IPS DF 6.9 (cell line): ENCODE data around the gene BACH2.

Source experiments
- DNase-seq: peaks from one replicate; pipeline ENCODE4 v3.0.0-alpha.2; 2013; ENCODE audit warnings: low read depth, low spot score
- H3K27ac ChIP-seq: one replicate; pipeline ENCODE4 v1.5.1; 2013; ENCODE audit warnings: low read length, control low read depth
- H3K27me3 ChIP-seq: 2 replicates; pipeline ENCODE4 v1.6.1; 2013; ENCODE audit warnings: mild to moderate bottlenecking, low read length; ENCODE audit not compliant: control insufficient read depth, insufficient read depth
- H3K36me3 ChIP-seq: 2 replicates; pipeline ENCODE4 v1.6.1; 2013; ENCODE audit warnings: low read length; ENCODE audit not compliant: control insufficient read depth, insufficient read depth
- H3K4me1 ChIP-seq: 2 replicates; pipeline ENCODE4 v1.6.1; 2013; ENCODE audit warnings: low read length; ENCODE audit not compliant: control insufficient read depth, insufficient read depth
- H3K4me3 ChIP-seq: 2 replicates; pipeline ENCODE4 v1.5.1; 2013; ENCODE audit warnings: mild to moderate bottlenecking, low read length
- H3K9me3 ChIP-seq: 2 replicates; pipeline ENCODE4 v1.6.1; 2013; ENCODE audit warnings: low read length, inconsistent platforms; ENCODE audit not compliant: control insufficient read depth, insufficient read depth
- WGBS: extraction: QIAGEN DNeasy Blood & Tissue Kit; methylation state at CpG from one replicate; pipeline ENCODE4 v1.1.7; 2013; ENCODE audit warnings: mixed read lengths, missing lambda C conversion rate; ENCODE audit not compliant: insufficient read length, insufficient coverage; 5-methylcytosine and 5-hydroxymethylcytosine counted together

Gene BACH2

GRCh38 chr6:90322976-90323474 lies 26.4 kb upstream of the BACH2 start:
- Histone ChIP-seq H3K4me1 (no peaks in the 10 kb centered on the region), H3K9me3 (no peaks in the 10 kb centered on the region), H3K36me3 (no peaks in the 10 kb centered on the region), H3K4me3 (no peak overlapping the region), H3K27me3 (no peaks in the 10 kb centered on the region), H3K27ac (no peak overlapping the region)
- no peak for DNase-seq
- WGBS, result no CpG with 5 or more reads among the region's 3 CpGs

- H3K27me3 ChIP-seq, result no peaks in the 10 kb centered on the region
- no peak for DNase-seq
- H3K4me1 ChIP-seq, result no peaks in the 10 kb centered on the region
- H3K9me3 ChIP-seq, result no peaks in the 10 kb centered on the region
- H3K4me3 ChIP-seq, result no peak overlapping the region
- WGBS, result no CpG with 5 or more reads among the region's 6 CpGs
- H3K36me3 ChIP-seq, result no peaks in the 10 kb centered on the region
- H3K27ac ChIP-seq, result no peak overlapping the region
Measured at GRCh38 chr6:90319979-90320685, 23.5 kb upstream of the BACH2 start.

- Histone ChIP-seq H3K4me3 (no peak overlapping the region), H3K9me3 (no peaks in the 10 kb centered on the region), H3K27me3 (no peaks in the 10 kb centered on the region), H3K27ac (no peak overlapping the region), H3K36me3 (no peaks in the 10 kb centered on the region), H3K4me1 (no peaks in the 10 kb centered on the region)
- WGBS, result no CpG with 5 or more reads among the region's 1 CpG
- DNase-seq, result no peak
Measured at GRCh38 chr6:90319044-90319443, 22.4 kb upstream of the BACH2 start.

- Histone ChIP-seq H3K27ac (no peak overlapping the region), H3K4me1 (no peaks in the 10 kb centered on the region), H3K4me3 (no peak overlapping the region), H3K27me3 (no peaks in the 10 kb centered on the region), H3K36me3 (no peaks in the 10 kb centered on the region), H3K9me3 (no peaks in the 10 kb centered on the region)
- WGBS, result no CpG with 5 or more reads among the region's 3 CpGs
- DNase-seq, result no peak
Measured at GRCh38 chr6:90315986-90316385, 19.3 kb upstream of the BACH2 start.

- Histone ChIP-seq H3K4me1 (no peaks in the 10 kb centered on the region), H3K27ac (no peak overlapping the region), H3K27me3 (no peaks in the 10 kb centered on the region), H3K4me3 (no peak overlapping the region), H3K36me3 (no peaks in the 10 kb centered on the region), H3K9me3 (no peaks in the 10 kb centered on the region)
- no CpG with 5 or more reads among the region's 4 CpGs for WGBS
- no peak for DNase-seq
Measured at GRCh38 chr6:90315354-90315950, 18.8 kb upstream of the BACH2 start.

- no peak overlapping the region for H3K27ac ChIP-seq
- 100% methylated on average over 1 of the region's 4 CpGs for WGBS
- no peaks in the 10 kb centered on the region for H3K4me1 ChIP-seq
- no peak overlapping the region for H3K4me3 ChIP-seq
- no peaks in the 10 kb centered on the region for H3K36me3 ChIP-seq
- H3K9me3 ChIP-seq, result no peaks in the 10 kb centered on the region
- no peak for DNase-seq
- no peaks in the 10 kb centered on the region for H3K27me3 ChIP-seq
Measured at GRCh38 chr6:90314514-90314913, 17.9 kb upstream of the BACH2 start.

GRCh38 chr6:90311569-90311968 lies 14.9 kb upstream of the BACH2 start:
- Histone ChIP-seq H3K27ac (no peak overlapping the region), H3K9me3 (no peaks in the 10 kb centered on the region), H3K27me3 (no peaks in the 10 kb centered on the region), H3K36me3 (no peaks in the 10 kb centered on the region), H3K4me3 (no peak overlapping the region), H3K4me1 (no peaks in the 10 kb centered on the region)
- DNase-seq, result no peak
- WGBS, result no CpG with 5 or more reads among the region's 4 CpGs

- no peak overlapping the region for H3K27ac ChIP-seq
Measured at GRCh38 chr6:90305800-90306448, 9.3 kb upstream of the BACH2 start.

GRCh38 chr6:90304308-90304707 lies 7.7 kb upstream of the BACH2 start:
- no peaks in the 10 kb centered on the region for H3K27me3 ChIP-seq
- H3K4me1 ChIP-seq, result no peaks in the 10 kb centered on the region
- H3K4me3 ChIP-seq, result no peak overlapping the region
- DNase-seq, result no peak
- H3K36me3 ChIP-seq, result no peaks in the 10 kb centered on the region
- H3K9me3 ChIP-seq, result no peaks in the 10 kb centered on the region
- no peak overlapping the region for H3K27ac ChIP-seq
- no CpG with 5 or more reads among the region's 5 CpGs for WGBS

More at GRCh38 chr6:90305800-90306448, 9.3 kb upstream of the BACH2 start:
- no peak for DNase-seq
- H3K4me1 ChIP-seq, result no peaks in the 10 kb centered on the region
- H3K36me3 ChIP-seq, result no peaks in the 10 kb centered on the region
- no peak overlapping the region for H3K4me3 ChIP-seq
- whole genome bisulfite sequencing, result 100% methylated on average over 1 of the region's 1 CpG
- H3K9me3 ChIP-seq, result no peaks in the 10 kb centered on the region
- H3K27me3 ChIP-seq, result no peaks in the 10 kb centered on the region

GRCh38 chr6:90303039-90303438 lies 6.4 kb upstream of the BACH2 start:
- no peaks in the 10 kb centered on the region for H3K36me3 ChIP-seq
- no peaks in the 10 kb centered on the region for H3K9me3 ChIP-seq
- DNase-seq, result no peak
- WGBS, result no CpG with 5 or more reads among the region's 2 CpGs
- H3K4me3 ChIP-seq, result no peak overlapping the region
- H3K27me3 ChIP-seq, result no peaks in the 10 kb centered on the region
- peaks cover 4% of the 10 kb centered on the region; the same call in 1 of the 2 replicates for H3K4me1 ChIP-seq
- H3K27ac ChIP-seq, result no peak overlapping the region
